AG10803 (cell line): ENCODE measurements around the gene PARD3.

Experiments used
- DNase-seq: peaks from one replicate; pipeline ENCODE4 v3.0.0; 2010; ENCODE audit warnings: low read depth
- H3K4me3 ChIP-seq: 2 replicates; pipeline ENCODE4 v1.5.1; 2011; ENCODE audit warnings: mild to moderate bottlenecking, low read length, control low read depth
- TF ChIP-seq, protein P1 (sequence below): conservative IDR thresholded peaks from 2 replicates; pipeline ENCODE4 v1.5.1; 2011; ENCODE audit warnings: mild to moderate bottlenecking, low read length, control low read depth, inconsistent platforms

PARD3 gene

GRCh38 chr10:34716958-34717357, 98.1 kb downstream of the PARD3 start:
- DNase-seq = no peak
- TF ChIP-seq, protein P1, sequence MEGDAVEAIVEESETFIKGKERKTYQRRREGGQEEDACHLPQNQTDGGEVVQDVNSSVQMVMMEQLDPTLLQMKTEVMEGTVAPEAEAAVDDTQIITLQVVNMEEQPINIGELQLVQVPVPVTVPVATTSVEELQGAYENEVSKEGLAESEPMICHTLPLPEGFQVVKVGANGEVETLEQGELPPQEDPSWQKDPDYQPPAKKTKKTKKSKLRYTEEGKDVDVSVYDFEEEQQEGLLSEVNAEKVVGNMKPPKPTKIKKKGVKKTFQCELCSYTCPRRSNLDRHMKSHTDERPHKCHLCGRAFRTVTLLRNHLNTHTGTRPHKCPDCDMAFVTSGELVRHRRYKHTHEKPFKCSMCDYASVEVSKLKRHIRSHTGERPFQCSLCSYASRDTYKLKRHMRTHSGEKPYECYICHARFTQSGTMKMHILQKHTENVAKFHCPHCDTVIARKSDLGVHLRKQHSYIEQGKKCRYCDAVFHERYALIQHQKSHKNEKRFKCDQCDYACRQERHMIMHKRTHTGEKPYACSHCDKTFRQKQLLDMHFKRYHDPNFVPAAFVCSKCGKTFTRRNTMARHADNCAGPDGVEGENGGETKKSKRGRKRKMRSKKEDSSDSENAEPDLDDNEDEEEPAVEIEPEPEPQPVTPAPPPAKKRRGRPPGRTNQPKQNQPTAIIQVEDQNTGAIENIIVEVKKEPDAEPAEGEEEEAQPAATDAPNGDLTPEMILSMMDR = no peak

GRCh38 chr10:34716234-34716633, 98.9 kb downstream of the PARD3 start:
- no peak for DNase-seq
- TF ChIP-seq, protein P1 = no peak
- no peak overlapping the region for H3K4me3 ChIP-seq

More at GRCh38 chr10:34716958-34717357, 98.1 kb downstream of the PARD3 start:
- no peak overlapping the region for H3K4me3 ChIP-seq

GRCh38 chr10:34715511-34716187, 99.4 kb downstream of the PARD3 start:
- TF ChIP-seq, protein P1 = no peak
- H3K4me3 ChIP-seq = no peak overlapping the region
- no peak for DNase-seq

DNA sequence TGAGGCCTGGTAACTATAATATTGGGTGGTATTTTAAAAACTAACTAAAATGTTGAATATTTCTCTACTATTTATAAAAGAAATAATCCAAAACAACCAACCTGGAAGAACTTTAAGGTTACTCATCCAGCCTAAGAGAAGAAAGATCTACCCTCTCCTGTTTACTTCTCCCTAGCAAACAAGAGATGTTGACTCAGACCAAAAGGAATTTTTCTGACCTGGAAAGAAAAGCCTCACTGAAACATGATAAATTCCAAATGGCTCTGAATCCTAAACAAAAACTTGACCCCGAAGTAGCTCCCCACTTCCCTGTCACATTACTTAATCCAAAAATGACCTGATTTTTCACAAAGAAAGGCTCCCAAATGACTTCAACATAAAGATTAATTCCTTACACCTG, 101.2 kb downstream of the PARD3 start:
- no peak overlapping the region for H3K4me3 ChIP-seq
- DNase-seq = peak; percentile 37
- TF ChIP-seq, protein P1 = no peak

DNA sequence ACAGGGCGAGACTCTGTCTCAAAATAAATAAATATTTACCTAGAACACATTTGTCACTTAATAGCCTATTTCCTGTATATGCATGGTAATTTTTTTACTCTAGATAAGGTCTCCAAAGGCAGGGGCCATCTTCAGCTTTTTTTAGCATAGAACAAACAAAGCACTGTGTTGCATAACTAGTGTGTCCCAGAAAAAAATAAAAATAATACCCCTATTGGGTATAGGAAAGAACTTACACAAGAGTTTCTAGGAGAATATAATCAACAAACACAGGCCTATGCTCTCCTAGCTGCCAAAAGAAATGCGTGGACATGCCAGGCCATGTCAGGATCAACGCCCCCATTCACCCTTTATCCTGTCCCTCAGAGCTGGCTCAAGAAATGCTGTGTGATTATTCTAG, 103.6 kb downstream of the PARD3 start:
- TF ChIP-seq, protein P1 = no peak
- H3K4me3 ChIP-seq = no peak overlapping the region
- DNase-seq = no peak

DNA sequence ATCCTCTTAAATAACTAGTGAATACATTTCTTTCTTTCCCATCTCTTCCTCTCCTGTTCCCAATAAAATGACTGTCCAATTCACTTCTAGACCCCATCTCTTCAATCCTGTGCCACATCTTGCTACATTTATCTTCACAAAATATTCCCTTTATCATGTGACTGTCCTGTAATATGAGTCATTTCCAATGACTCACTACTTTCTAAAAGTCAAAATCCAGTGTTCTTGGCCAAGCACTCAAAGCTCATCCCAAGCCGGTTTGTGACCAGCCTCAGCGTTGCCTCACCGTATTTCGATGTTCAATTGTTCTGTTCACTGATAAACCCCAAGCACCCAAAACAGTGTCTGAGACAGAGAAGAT, 104.7 kb downstream of the PARD3 start:
- TF ChIP-seq, protein P1 = no peak
- no peak overlapping the region for H3K4me3 ChIP-seq
- DNase-seq = peak; percentile 76

DNA sequence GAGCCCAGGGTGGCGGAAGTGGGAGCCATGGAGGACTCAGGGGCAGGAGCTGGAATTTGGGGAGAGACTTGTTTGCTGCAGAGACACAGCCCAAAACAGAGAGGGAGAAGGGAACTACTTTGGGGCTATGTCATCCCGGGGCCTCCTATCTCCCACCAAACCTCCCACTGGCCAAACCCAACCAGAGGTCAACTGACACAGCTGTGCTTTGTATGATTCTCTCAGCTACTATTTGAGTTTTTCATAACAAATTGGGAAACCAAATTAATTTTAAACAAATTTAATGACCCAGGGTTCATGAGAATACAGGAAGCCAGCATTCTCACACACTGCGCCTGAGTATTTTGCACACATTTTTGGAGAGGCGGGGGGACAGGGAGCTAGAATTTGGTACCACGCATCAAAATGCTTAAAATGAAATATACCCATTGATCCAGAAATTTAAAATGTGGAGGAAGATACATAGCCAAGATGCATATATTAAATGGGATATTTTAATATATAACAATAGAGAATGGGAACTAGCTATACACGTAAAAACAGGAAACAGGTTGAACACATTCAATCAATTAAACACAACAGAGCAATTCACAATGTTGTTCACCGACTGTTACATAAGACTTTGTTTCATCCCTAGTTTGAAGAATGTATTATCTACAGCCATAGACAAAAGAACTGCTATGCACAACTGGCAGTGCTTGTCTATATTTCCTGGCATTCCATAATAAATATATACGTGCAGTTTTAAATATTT, 105.3 kb downstream of the PARD3 start:
- TF ChIP-seq, protein P1 = no peak
- DNase-seq = no peak
- H3K4me3 ChIP-seq = no peak overlapping the region
